Lung (tissue), 12 donors: ENCODE results near the gene ZBTB2. TPM values are rescaled to one million over a fixed set of nuclear protein-coding genes. Genes with fewer than 3 reads are reported as not detected.

Experiments used
- ATAC-seq: fragments of 200-7000 bp; cut with Tn5 transposase; one replicate; pipeline ENCODE4 v1.9.1; 2020; ENCODE audit warnings: moderate number of reproducible peaks; ENCODE audit not compliant: insufficient read depth, low FRiP score
- DNase-seq, 3 donors: peaks; one replicate each; pipeline ENCODE4 v3.0.0-alpha.2; 2013 to 2017
- H3K27ac ChIP-seq, 2 donors: one replicate each; pipeline ENCODE4 v1.5.1; 2013; ENCODE audit warnings: mild to moderate bottlenecking in 2 of 2, moderate library complexity in 2 of 2, control low read depth in 1 of 2, inconsistent platforms in 1 of 2, low read depth in 1 of 2, low read length in 1 of 2
- H3K27me3 ChIP-seq, 3 donors: one replicate each; pipeline ENCODE4 v1.5.1; 2013; ENCODE audit warnings: low read length in 2 of 3; ENCODE audit not compliant: control insufficient read depth in 3 of 3, insufficient read depth in 3 of 3
- H3K36me3 ChIP-seq, 4 donors: one replicate each; pipeline ENCODE4 v1.5.1; 2013; ENCODE audit warnings: low read length in 4 of 4, mild to moderate bottlenecking in 1 of 4, moderate library complexity in 1 of 4; ENCODE audit not compliant: control insufficient read depth in 4 of 4, insufficient read depth in 4 of 4
- H3K4me1 ChIP-seq, 5 donors: one replicate each; pipeline ENCODE4 v1.5.1; 2013; ENCODE audit warnings: low read length in 5 of 5, mild to moderate bottlenecking in 2 of 5, moderate library complexity in 1 of 5; ENCODE audit not compliant: control insufficient read depth in 5 of 5, insufficient read depth in 5 of 5
- H3K4me3 ChIP-seq: one replicate; pipeline ENCODE4 v1.5.1; 2013; ENCODE audit warnings: mild to moderate bottlenecking, control low read depth, moderate library complexity
- H3K9ac ChIP-seq, 2 donors: one replicate each; pipeline ENCODE4 v1.5.1; 2013; ENCODE audit warnings: low read length in 2 of 2, control low read depth in 1 of 2; ENCODE audit not compliant: insufficient read depth in 1 of 2
- H3K9me3 ChIP-seq, 4 donors: one replicate each; pipeline ENCODE4 v1.5.1; 2013; ENCODE audit warnings: low read length in 3 of 4, mild to moderate bottlenecking in 1 of 4, moderate library complexity in 1 of 4; ENCODE audit not compliant: control insufficient read depth in 4 of 4, insufficient read depth in 3 of 4
- WGBS, 2 donors: extraction: QIAGEN DNeasy Blood & Tissue Kit; methylation state at CpG; one replicate each; pipeline ENCODE4 v1.1.7; 2013; 5-methylcytosine and 5-hydroxymethylcytosine counted together
- polyA plus RNA-seq, 2 donors: library from polyadenylated mRNA; stranded (reverse); fragments of 200-250 nt; gene quantifications; one replicate each; pipeline ENCODE4 v1.2.1, GENCODE V29; 2013
- total RNA-seq, 2 donors: library from RNA; depleted of rRNA in 1 of 2; stranded (reverse); fragments of >200 nt in 1 of 2; gene quantifications; one replicate each; pipeline ENCODE4 v1.2.1, GENCODE V29; 2014 to 2021
- TF ChIP-seq, protein P1 (sequence below): IDR thresholded peaks from 2 replicates; pipeline ENCODE4 v1.5.1; 2012; ENCODE audit warnings: mild to moderate bottlenecking; ENCODE audit errors: control extremely low read depth, extremely low read depth
- donor health status: control.
- donor health status: control.
- donor health status: Bipolar disorder and iron deficiency.
- donor health status: healthy.
- donor health status: DM: yes; HTN: yes; CAD: no.

Gene ZBTB2
- total and polyA plus RNA-seq, 4 donors = 8.1 to 13.9 (median 9.8) TPM

DNA sequence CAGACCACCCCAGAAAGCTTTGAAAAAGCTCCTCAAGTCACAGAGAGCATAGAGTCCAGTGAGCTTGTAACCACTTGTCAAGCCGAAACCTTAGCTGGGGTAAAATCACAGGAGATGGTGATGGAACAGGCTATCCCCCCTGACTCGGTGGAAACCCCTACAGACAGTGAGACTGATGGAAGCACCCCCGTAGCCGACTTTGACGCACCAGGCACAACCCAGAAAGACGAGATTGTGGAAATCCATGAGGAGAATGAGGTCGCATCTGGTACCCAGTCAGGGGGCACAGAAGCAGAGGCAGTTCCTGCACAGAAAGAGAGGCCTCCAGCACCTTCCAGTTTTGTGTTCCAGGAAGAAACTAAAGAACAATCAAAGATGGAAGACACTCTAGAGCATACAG lies 39.6 kb downstream of the ZBTB2 start:
- DNase-seq (no peak), ATAC-seq (no peak)
- Histone ChIP-seq H3K9me3 (no peaks in the 10 kb centered on the region), H3K4me1 (peaks cover 0 to 4% (median 0%) of the 10 kb centered on the region in 5 donors), H3K27me3 (no peaks in the 10 kb centered on the region), H3K27ac (no peak overlapping the region), H3K36me3 (peaks cover 4 to 25% (median 12%) of the 10 kb centered on the region in 4 donors), H3K4me3 (no peak overlapping the region), H3K9ac (no peak overlapping the region)
- TF ChIP-seq, protein P1, sequence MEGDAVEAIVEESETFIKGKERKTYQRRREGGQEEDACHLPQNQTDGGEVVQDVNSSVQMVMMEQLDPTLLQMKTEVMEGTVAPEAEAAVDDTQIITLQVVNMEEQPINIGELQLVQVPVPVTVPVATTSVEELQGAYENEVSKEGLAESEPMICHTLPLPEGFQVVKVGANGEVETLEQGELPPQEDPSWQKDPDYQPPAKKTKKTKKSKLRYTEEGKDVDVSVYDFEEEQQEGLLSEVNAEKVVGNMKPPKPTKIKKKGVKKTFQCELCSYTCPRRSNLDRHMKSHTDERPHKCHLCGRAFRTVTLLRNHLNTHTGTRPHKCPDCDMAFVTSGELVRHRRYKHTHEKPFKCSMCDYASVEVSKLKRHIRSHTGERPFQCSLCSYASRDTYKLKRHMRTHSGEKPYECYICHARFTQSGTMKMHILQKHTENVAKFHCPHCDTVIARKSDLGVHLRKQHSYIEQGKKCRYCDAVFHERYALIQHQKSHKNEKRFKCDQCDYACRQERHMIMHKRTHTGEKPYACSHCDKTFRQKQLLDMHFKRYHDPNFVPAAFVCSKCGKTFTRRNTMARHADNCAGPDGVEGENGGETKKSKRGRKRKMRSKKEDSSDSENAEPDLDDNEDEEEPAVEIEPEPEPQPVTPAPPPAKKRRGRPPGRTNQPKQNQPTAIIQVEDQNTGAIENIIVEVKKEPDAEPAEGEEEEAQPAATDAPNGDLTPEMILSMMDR = no peak
- WGBS, 2 donors = 96% methylated on average over 7 of the region's 7 CpGs

DNA sequence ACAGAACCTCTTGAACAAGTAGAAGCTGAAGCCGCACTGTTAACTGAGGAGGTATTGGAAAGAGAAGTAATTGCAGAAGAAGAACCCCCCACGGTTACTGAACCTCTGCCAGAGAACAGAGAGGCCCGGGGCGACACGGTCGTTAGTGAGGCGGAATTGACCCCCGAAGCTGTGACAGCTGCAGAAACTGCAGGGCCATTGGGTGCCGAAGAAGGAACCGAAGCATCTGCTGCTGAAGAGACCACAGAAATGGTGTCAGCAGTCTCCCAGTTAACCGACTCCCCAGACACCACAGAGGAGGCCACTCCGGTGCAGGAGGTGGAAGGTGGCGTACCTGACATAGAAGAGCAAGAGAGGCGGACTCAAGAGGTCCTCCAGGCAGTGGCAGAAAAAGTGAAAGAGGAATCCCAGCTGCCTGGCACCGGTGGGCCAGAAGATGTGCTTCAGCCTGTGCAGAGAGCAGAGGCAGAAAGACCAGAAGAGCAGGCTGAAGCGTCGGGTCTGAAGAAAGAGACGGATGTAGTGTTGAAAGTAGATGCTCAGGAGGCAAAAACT lies 40.1 kb downstream of the ZBTB2 start:
- DNase-seq (no peak), ATAC-seq (no peak)
- no peak overlapping the region for H3K9ac ChIP-seq
- WGBS, 2 donors = 91 to 93% methylated on average over 18 of the region's 18 CpGs
- no peak overlapping the region for H3K27ac ChIP-seq
- H3K9me3 ChIP-seq = no peaks in the 10 kb centered on the region
- TF ChIP-seq, protein P1 = no peak
- peaks cover 0 to 4% (median 0%) of the 10 kb centered on the region in 5 donors for H3K4me1 ChIP-seq
- H3K27me3 ChIP-seq = no peaks in the 10 kb centered on the region
- no peak overlapping the region for H3K4me3 ChIP-seq
- peaks cover 4 to 25% (median 12%) of the 10 kb centered on the region in 4 donors for H3K36me3 ChIP-seq

DNA sequence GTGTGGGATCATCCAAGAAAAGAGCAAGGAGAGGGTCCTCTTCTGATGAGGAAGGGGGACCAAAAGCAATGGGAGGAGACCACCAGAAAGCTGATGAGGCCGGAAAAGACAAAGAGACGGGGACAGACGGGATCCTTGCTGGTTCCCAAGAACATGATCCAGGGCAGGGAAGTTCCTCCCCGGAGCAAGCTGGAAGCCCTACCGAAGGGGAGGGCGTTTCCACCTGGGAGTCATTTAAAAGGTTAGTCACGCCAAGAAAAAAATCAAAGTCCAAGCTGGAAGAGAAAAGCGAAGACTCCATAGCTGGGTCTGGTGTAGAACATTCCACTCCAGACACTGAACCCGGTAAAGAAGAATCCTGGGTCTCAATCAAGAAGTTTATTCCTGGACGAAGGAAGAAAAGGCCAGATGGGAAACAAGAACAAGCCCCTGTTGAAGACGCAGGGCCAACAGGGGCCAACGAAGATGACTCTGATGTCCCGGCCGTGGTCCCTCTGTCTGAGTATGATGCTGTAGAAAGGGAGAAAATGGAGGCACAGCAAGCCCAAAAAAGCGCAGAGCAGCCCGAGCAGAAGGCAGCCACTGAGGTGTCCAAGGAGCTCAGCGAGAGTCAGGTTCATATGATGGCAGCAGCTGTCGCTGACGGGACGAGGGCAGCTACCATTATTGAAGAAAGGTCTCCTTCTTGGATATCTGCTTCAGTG lies 40.8 kb downstream of the ZBTB2 start:
- Histone ChIP-seq H3K36me3 (peaks cover 4 to 25% (median 12%) of the 10 kb centered on the region in 4 donors), H3K27ac (no peak overlapping the region), H3K27me3 (no peaks in the 10 kb centered on the region), H3K4me1 (peaks cover 0 to 4% (median 0%) of the 10 kb centered on the region in 5 donors), H3K4me3 (no peak overlapping the region), H3K9me3 (no peaks in the 10 kb centered on the region), H3K9ac (no peak overlapping the region)
- TF ChIP-seq, protein P1 = no peak
- whole genome bisulfite sequencing, 2 donors = 96% methylated on average over 20 of the region's 20 CpGs
- no peak for ATAC-seq
- DNase-seq = no peak
